ENCODE results near the gene EMILIN1. TPM values are rescaled to one million over a fixed set of nuclear protein-coding genes. Genes with fewer than 3 reads are reported as not detected.

The EMILIN1 gene
- total and polyA plus RNA-seq, 2 of the 4 experiments (the other 2 are of a cell fraction), result 26.5 to 95.6 TPM

DNA sequence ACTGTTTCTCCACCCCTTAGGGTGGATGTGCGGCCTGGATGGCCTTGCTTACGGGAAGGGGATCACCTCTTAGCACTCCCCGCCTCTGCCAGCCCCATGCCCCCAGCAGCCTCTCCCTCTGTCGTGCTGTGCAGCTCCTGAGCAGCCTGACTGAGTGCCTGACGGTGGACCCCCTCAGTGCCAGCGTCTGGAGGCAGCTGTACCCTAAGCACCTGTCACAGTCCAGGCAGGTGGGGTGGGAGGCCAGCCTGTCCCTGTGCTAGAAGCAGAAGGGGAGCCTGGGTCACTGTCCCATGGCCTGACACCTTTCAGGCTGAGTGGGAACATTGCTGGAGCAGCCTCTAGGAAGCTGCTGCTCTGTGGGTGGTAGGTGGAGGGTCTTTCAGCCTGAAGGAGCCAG is 40.4 kb upstream of the EMILIN1 start:
- H3K56ac ChIP-seq (ENCODE audit: extremely low read depth, insufficient read depth, low read length), result no peak overlapping the region
- DNase-seq (no peak), ATAC-seq (ENCODE audit: low read depth) (no peak)
- no peak overlapping the region for H4K91ac ChIP-seq (ENCODE audit: insufficient read depth, low read depth, low read length)
- WGBS, 2 experiments (ENCODE audit: extremely low coverage in 2 of 2, insufficient read length in 1 of 2), result 92% methylated on average over 2 of the region's 6 CpGs; no CpG with 5 or more reads in 1 of the 2 experiments
- H3K4me1 ChIP-seq (ENCODE audit: control insufficient read depth, insufficient read depth, low read length), result peaks cover 7% of the 10 kb centered on the region
- no peak overlapping the region for H2AK9ac ChIP-seq (replicated peaks; ENCODE audit: low read depth, low read length, poor library complexity)
- dilution Hi-C loops (cut with HindIII; ENCODE audit: low sequenced_read_pairs, unreplicated experiment), result no loop called here
- H2AFZ ChIP-seq (replicated peaks; ENCODE audit: low read length, poor library complexity), result no peak overlapping the region
- H3K18ac ChIP-seq (ENCODE audit: low read depth, low read length), result no peak overlapping the region
- H3K4ac ChIP-seq (ENCODE audit: low read depth, low read length), result no peak overlapping the region
- H3K9me1 ChIP-seq (ENCODE audit: insufficient read depth, low read length), result peaks cover 13% of the 10 kb centered on the region
- H3K36me3 ChIP-seq (ENCODE audit: control insufficient read depth, insufficient read depth, low read length), result peaks cover 76% of the 10 kb centered on the region
- no peak overlapping the region for H3K9ac ChIP-seq (ENCODE audit: low read depth, low read length)
- ChIA-PET POLR2A (ENCODE audit: unreplicated experiment) (no interaction called here), CTCF (interaction anchor here (0.6 to 1.1 kb wide), 2 partner anchors 21 to 193 kb away, joined by 3 to 4 read pairs; no protein-coding TSS in a partner anchor)
- no peak overlapping the region for H4K5ac ChIP-seq (ENCODE audit: low read depth, low read length)
- TF ChIP-seq MAZ (IDR thresholded peaks at IDR 0.05; ENCODE audit: borderline replicate concordance, low read depth, low read length) (no peak), RAD21 (IDR thresholded peaks at IDR 0.05; ENCODE audit: low read length) (no peak), RFX5 (IDR thresholded peaks at IDR 0.05; ENCODE audit: low read depth, low read length) (no peak), NFE2L2 (IDR thresholded peaks at IDR 0.05; ENCODE audit: low read depth, low read length) (no peak), MXI1 (IDR thresholded peaks at IDR 0.05; ENCODE audit: borderline replicate concordance, low read depth, low read length) (no peak), CEBPB (IDR thresholded peaks at IDR 0.05; ENCODE audit: low read depth, low read length) (no peak), BHLHE40 (IDR thresholded peaks at IDR 0.05; ENCODE audit: low read depth, low read length) (no peak), SMC3 (IDR thresholded peaks at IDR 0.05; ENCODE audit: low read depth, low read length) (no peak), RCOR1 (IDR thresholded peaks at IDR 0.05; ENCODE audit: insufficient replicate concordance, low read length) (no peak)
- TF ChIP-seq, protein P1, sequence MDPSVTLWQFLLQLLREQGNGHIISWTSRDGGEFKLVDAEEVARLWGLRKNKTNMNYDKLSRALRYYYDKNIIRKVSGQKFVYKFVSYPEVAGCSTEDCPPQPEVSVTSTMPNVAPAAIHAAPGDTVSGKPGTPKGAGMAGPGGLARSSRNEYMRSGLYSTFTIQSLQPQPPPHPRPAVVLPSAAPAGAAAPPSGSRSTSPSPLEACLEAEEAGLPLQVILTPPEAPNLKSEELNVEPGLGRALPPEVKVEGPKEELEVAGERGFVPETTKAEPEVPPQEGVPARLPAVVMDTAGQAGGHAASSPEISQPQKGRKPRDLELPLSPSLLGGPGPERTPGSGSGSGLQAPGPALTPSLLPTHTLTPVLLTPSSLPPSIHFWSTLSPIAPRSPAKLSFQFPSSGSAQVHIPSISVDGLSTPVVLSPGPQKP (IDR thresholded peaks at IDR 0.05; ENCODE audit: borderline replicate concordance, low read depth, low read length), result no peak
- TF ChIP-seq, protein P2, sequence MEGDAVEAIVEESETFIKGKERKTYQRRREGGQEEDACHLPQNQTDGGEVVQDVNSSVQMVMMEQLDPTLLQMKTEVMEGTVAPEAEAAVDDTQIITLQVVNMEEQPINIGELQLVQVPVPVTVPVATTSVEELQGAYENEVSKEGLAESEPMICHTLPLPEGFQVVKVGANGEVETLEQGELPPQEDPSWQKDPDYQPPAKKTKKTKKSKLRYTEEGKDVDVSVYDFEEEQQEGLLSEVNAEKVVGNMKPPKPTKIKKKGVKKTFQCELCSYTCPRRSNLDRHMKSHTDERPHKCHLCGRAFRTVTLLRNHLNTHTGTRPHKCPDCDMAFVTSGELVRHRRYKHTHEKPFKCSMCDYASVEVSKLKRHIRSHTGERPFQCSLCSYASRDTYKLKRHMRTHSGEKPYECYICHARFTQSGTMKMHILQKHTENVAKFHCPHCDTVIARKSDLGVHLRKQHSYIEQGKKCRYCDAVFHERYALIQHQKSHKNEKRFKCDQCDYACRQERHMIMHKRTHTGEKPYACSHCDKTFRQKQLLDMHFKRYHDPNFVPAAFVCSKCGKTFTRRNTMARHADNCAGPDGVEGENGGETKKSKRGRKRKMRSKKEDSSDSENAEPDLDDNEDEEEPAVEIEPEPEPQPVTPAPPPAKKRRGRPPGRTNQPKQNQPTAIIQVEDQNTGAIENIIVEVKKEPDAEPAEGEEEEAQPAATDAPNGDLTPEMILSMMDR (conservative IDR thresholded peaks at IDR 0.05; ENCODE audit: low read depth, low read length), result no peak
- TF ChIP-seq, protein P3, sequence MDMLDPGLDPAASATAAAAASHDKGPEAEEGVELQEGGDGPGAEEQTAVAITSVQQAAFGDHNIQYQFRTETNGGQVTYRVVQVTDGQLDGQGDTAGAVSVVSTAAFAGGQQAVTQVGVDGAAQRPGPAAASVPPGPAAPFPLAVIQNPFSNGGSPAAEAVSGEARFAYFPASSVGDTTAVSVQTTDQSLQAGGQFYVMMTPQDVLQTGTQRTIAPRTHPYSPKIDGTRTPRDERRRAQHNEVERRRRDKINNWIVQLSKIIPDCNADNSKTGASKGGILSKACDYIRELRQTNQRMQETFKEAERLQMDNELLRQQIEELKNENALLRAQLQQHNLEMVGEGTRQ (IDR thresholded peaks at IDR 0.05; ENCODE audit: low read depth, low read length), result no peak
- H3K4me3 ChIP-seq (ENCODE audit: insufficient read depth, low read depth, low read length), result no peak overlapping the region
- H3K27ac ChIP-seq (ENCODE audit: insufficient read depth, low read length), result no peak overlapping the region
- in situ Hi-C loops (cut with MboI; ENCODE audit: low sequenced_read_pairs), result no loop called here
- peaks cover 38% of the 10 kb centered on the region for H4K20me1 ChIP-seq (ENCODE audit: insufficient read depth, low read length)
- H2BK5ac ChIP-seq (ENCODE audit: low read depth, low read length, poor library complexity, severe bottlenecking), result no peak overlapping the region
- H3K9me3 ChIP-seq (ENCODE audit: control insufficient read depth, insufficient read depth, low read length), result no peaks in the 10 kb centered on the region
- H2BK20ac ChIP-seq (ENCODE audit: low read depth, low read length), result no peak overlapping the region
- intact Hi-C loops (cut with micrococcal nuclease), result no loop called here
- no peak overlapping the region for H3K14ac ChIP-seq (replicated peaks; ENCODE audit: low read depth, low read length)
- no peak overlapping the region for H4K8ac ChIP-seq (ENCODE audit: low read depth in 2 of 2, low read length in 2 of 2)
- H2BK120ac ChIP-seq (ENCODE audit: low read depth, low read length), result no peak overlapping the region
- BruUV-seq (replicated peaks), result no TSS peak
- no peak overlapping the region for H2AK5ac ChIP-seq (ENCODE audit: low read depth, low read length)
- H3K79me1 ChIP-seq (ENCODE audit: low read depth in 1 of 2, low read length in 2 of 2), result peaks cover 29 to 66% of the 10 kb centered on the region in 2 experiments
- no peaks in the 10 kb centered on the region for H3K27me3 ChIP-seq (ENCODE audit: control insufficient read depth, insufficient read depth, low read length)
- H3K4me2 ChIP-seq (ENCODE audit: low read depth, low read length), result no peak overlapping the region
- no peak overlapping the region for H2BK15ac ChIP-seq (ENCODE audit: low read depth, low read length)
- no peak overlapping the region for H3K23ac ChIP-seq (ENCODE audit: low read depth, low read length)

All from IMR-90 (cell line).